SK-N-SH (cell line): ENCODE results near the gene TARDBP.
"Not testable (repeated sequence)": the region's sequence is repeated elsewhere in the genome, so short reads cannot be mapped to it uniquely, and the experiment has no call there.

Source experiments
- EP300 ChIP-seq, 2 experiments: IDR thresholded peaks; 2 replicates each; pipeline versions ENCODE4 v1.4.0 to v1.6.1; 2012; ENCODE audit warnings: borderline replicate concordance in 1 of 2, low read depth in 1 of 2, low read length in 1 of 2
- GABPA ChIP-seq: IDR thresholded peaks from 2 replicates; pipeline ENCODE4 v1.4.0; 2012; ENCODE audit warnings: low read depth, mild to moderate bottlenecking
- NRF1 ChIP-seq: IDR thresholded peaks from 2 replicates; pipeline ENCODE4 v1.6.1; 2012; ENCODE audit warnings: low read depth, mild to moderate bottlenecking, low read length
- POLR2AphosphoS5 ChIP-seq: IDR thresholded peaks from 2 replicates; pipeline ENCODE4 v1.6.1; 2012; ENCODE audit warnings: low read depth, low read length
- RAD21 ChIP-seq: IDR thresholded peaks from 2 replicates; pipeline ENCODE4 v1.6.1; 2012; ENCODE audit warnings: mild to moderate bottlenecking, low read length
- RFX5 ChIP-seq: IDR thresholded peaks from 2 replicates; pipeline ENCODE4 v1.6.1; 2012; ENCODE audit warnings: mild to moderate bottlenecking, improper control_type of control experiment, low read length
- SMC3 ChIP-seq: IDR thresholded peaks from 2 replicates; pipeline ENCODE4 v1.6.1; 2012; ENCODE audit warnings: low read depth, low read length, improper control_type of control experiment
- TAF1 ChIP-seq: IDR thresholded peaks from 2 replicates; pipeline ENCODE4 v1.6.1; 2012; ENCODE audit warnings: low read depth, mild to moderate bottlenecking, low read length, moderate library complexity, borderline replicate concordance
- TCF12 ChIP-seq: IDR thresholded peaks from 2 replicates; pipeline ENCODE4 v1.4.0; 2012
- TEAD4 ChIP-seq: IDR thresholded peaks from 2 replicates; pipeline ENCODE4 v1.4.0; 2012; ENCODE audit warnings: mild to moderate bottlenecking, borderline replicate concordance; ENCODE audit not compliant: insufficient read depth
- USF1 ChIP-seq: IDR thresholded peaks from 2 replicates; pipeline ENCODE4 v1.4.0; 2012; ENCODE audit warnings: low read depth, borderline replicate concordance
- USF2 ChIP-seq: fragments of 150-350 bp; IDR thresholded peaks from 2 replicates; pipeline ENCODE4 v1.6.1; 2017; ENCODE audit warnings: antibody characterized with exemption, low read length, low read depth, borderline replicate concordance
- TF ChIP-seq, protein P1 (sequence below): fragments of 200-600 bp; sonication (generic); IDR thresholded peaks from 2 replicates; pipeline ENCODE4 v1.6.1; 2017; ENCODE audit warnings: antibody characterized with exemption, mild to moderate bottlenecking, moderate library complexity
- TF ChIP-seq, protein P2 (sequence below): IDR thresholded peaks from 2 replicates; pipeline ENCODE4 v1.4.0; 2012; ENCODE audit warnings: low read depth

- TF ChIP-seq NRF1; USF1; TAF1; TCF12; EP300 (IDR thresholded peaks at IDR 0.05; ENCODE audit: borderline replicate concordance in 1 of 2, low read depth in 1 of 2, low read length in 1 of 2); POLR2AphosphoS5; TEAD4; RFX5; USF2; SMC3; RAD21; GABPA: not testable (repeated sequence)
- TF ChIP-seq, protein P1, sequence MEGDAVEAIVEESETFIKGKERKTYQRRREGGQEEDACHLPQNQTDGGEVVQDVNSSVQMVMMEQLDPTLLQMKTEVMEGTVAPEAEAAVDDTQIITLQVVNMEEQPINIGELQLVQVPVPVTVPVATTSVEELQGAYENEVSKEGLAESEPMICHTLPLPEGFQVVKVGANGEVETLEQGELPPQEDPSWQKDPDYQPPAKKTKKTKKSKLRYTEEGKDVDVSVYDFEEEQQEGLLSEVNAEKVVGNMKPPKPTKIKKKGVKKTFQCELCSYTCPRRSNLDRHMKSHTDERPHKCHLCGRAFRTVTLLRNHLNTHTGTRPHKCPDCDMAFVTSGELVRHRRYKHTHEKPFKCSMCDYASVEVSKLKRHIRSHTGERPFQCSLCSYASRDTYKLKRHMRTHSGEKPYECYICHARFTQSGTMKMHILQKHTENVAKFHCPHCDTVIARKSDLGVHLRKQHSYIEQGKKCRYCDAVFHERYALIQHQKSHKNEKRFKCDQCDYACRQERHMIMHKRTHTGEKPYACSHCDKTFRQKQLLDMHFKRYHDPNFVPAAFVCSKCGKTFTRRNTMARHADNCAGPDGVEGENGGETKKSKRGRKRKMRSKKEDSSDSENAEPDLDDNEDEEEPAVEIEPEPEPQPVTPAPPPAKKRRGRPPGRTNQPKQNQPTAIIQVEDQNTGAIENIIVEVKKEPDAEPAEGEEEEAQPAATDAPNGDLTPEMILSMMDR, result not testable (repeated sequence)
- TF ChIP-seq, protein P2, sequence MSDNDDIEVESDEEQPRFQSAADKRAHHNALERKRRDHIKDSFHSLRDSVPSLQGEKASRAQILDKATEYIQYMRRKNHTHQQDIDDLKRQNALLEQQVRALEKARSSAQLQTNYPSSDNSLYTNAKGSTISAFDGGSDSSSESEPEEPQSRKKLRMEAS, result not testable (repeated sequence)
Measured at GRCh38 chr1:11051121-11051520, 38.7 kb downstream of the TARDBP start.
